ENCODE data around the gene CETN1. TPM values are rescaled to one million over a fixed set of nuclear protein-coding genes. Genes with fewer than 3 reads are reported as not detected.

The CETN1 gene
- total and polyA plus RNA-seq, 2 experiments from 2014 or later = not detected

- Histone ChIP-seq H3K9me2 (replicated peaks; ENCODE audit: insufficient read depth) (no peaks in the 10 kb centered on the region), H3K27ac (no peak overlapping the region), H3K4me3 (no peak overlapping the region), H4K20me1 (ENCODE audit: insufficient read depth, poor library complexity, severe bottlenecking) (no peaks in the 10 kb centered on the region), H2AFZ (no peak overlapping the region), H3K4me2 (no peak overlapping the region), H3K27me3 (no peaks in the 10 kb centered on the region), H3K79me2 (no peaks in the 10 kb centered on the region), H3K9me3 (ENCODE audit: low read depth) (no peaks in the 10 kb centered on the region), H3K36me3 (replicated peaks; ENCODE audit: insufficient read depth, low read depth) (no peaks in the 10 kb centered on the region), H3K4me1 (ENCODE audit: insufficient read depth) (no peaks in the 10 kb centered on the region)
- 69% methylated on average over 8 of the region's 8 CpGs for WGBS (ENCODE audit: low lambda C conversion rate, missing lambda C conversion rate)
- no peak for TF ChIP-seq CTCF (IDR thresholded peaks at IDR 0.05; ENCODE audit: poor library complexity)
- TF ChIP-seq EZH2phosphoT487 (IDR thresholded peaks at IDR 0.05; ENCODE audit: low read depth, severe bottlenecking, unreplicated experiment) = no peak
- no peak for TF ChIP-seq EZH2 (IDR thresholded peaks at IDR 0.05; ENCODE audit: borderline replicate concordance)
- DNase-seq (ENCODE audit: low spot score) = no peak
Observed at GRCh38 chr18:604771-605170, 24.6 kb downstream of the CETN1 start.

- TF ChIP-seq CTCF (IDR thresholded peaks at IDR 0.05; ENCODE audit: poor library complexity) = no peak
- no peak for TF ChIP-seq EZH2phosphoT487 (IDR thresholded peaks at IDR 0.05; ENCODE audit: low read depth, severe bottlenecking, unreplicated experiment)
- no peak for TF ChIP-seq EZH2 (IDR thresholded peaks at IDR 0.05; ENCODE audit: borderline replicate concordance)
- WGBS (ENCODE audit: low lambda C conversion rate, missing lambda C conversion rate) = 95% methylated on average over 7 of the region's 7 CpGs
Observed at GRCh38 chr18:607930-608329, 27.8 kb downstream of the CETN1 start.

GRCh38 chr18:610214-610928 lies 30.2 kb downstream of the CETN1 start:
- Histone ChIP-seq H2AFZ (no peak overlapping the region), H3K27ac (no peak overlapping the region)
- 82% methylated on average over 15 of the region's 15 CpGs for WGBS (ENCODE audit: low lambda C conversion rate, missing lambda C conversion rate)

More at GRCh38 chr18:607930-608329, 27.8 kb downstream of the CETN1 start:
- H3K4me3 ChIP-seq = no peak overlapping the region
- H3K79me2 ChIP-seq = no peaks in the 10 kb centered on the region
- H3K9me2 ChIP-seq (replicated peaks; ENCODE audit: insufficient read depth) = no peaks in the 10 kb centered on the region
- no peak for DNase-seq (ENCODE audit: low spot score)
- no peak overlapping the region for H2AFZ ChIP-seq
- H3K9me3 ChIP-seq (ENCODE audit: low read depth) = no peaks in the 10 kb centered on the region
- no peaks in the 10 kb centered on the region for H3K27me3 ChIP-seq
- no peak overlapping the region for H3K4me2 ChIP-seq
- no peaks in the 10 kb centered on the region for H3K36me3 ChIP-seq (replicated peaks; ENCODE audit: insufficient read depth, low read depth)
- no peaks in the 10 kb centered on the region for H3K4me1 ChIP-seq (ENCODE audit: insufficient read depth)
- no peaks in the 10 kb centered on the region for H4K20me1 ChIP-seq (ENCODE audit: insufficient read depth, poor library complexity, severe bottlenecking)
- no peak overlapping the region for H3K27ac ChIP-seq

More at GRCh38 chr18:610214-610928, 30.2 kb downstream of the CETN1 start:
- no peak for DNase-seq (ENCODE audit: low spot score)
- H3K4me1 ChIP-seq (ENCODE audit: insufficient read depth) = no peaks in the 10 kb centered on the region
- H3K36me3 ChIP-seq (replicated peaks; ENCODE audit: insufficient read depth, low read depth) = no peaks in the 10 kb centered on the region
- H3K79me2 ChIP-seq = no peaks in the 10 kb centered on the region
- H3K27me3 ChIP-seq = no peaks in the 10 kb centered on the region
- TF ChIP-seq EZH2 (IDR thresholded peaks at IDR 0.05; ENCODE audit: borderline replicate concordance) (no peak), CTCF (IDR thresholded peaks at IDR 0.05; ENCODE audit: poor library complexity) (no peak), EZH2phosphoT487 (IDR thresholded peaks at IDR 0.05; ENCODE audit: low read depth, severe bottlenecking, unreplicated experiment) (no peak)
- H3K4me2 ChIP-seq = no peak overlapping the region
- no peaks in the 10 kb centered on the region for H3K9me3 ChIP-seq (ENCODE audit: low read depth)
- no peaks in the 10 kb centered on the region for H4K20me1 ChIP-seq (ENCODE audit: insufficient read depth, poor library complexity, severe bottlenecking)
- H3K4me3 ChIP-seq = no peak overlapping the region
- H3K9me2 ChIP-seq (replicated peaks; ENCODE audit: insufficient read depth) = no peaks in the 10 kb centered on the region
